SK-N-SH treated with all-trans-retinoic acid at 6 μM for 48 hours (cell line): ENCODE results near the gene ARSG.

Experiments used
- ATAC-seq: fragments of 200-7000 bp; cut with Tn5 transposase; 3 replicates; pipeline ENCODE4 v1.9.1; 2020; ENCODE audit warnings: mild to moderate bottlenecking, moderate library complexity
- ARNTL ChIP-seq: fragments of 450-650 bp; formaldehyde crosslinking; IDR thresholded peaks from 2 replicates; pipeline ENCODE4 v1.5.0; 2020; ENCODE audit warnings: low read depth, mild to moderate bottlenecking, moderate library complexity, borderline replicate concordance
- BACH2 ChIP-seq: fragments of 250-450 bp; sonication (Bioruptor Pico); IDR thresholded peaks from 2 replicates; pipeline ENCODE4 v1.9.0; 2021; ENCODE audit warnings: mild to moderate bottlenecking, borderline replicate concordance
- CSDC2 ChIP-seq: fragments of 250-450 bp; sonication (Bioruptor Pico); IDR thresholded peaks from 2 replicates; pipeline ENCODE4 v1.5.0; 2020; ENCODE audit warnings: mild to moderate bottlenecking, moderate library complexity
- ESRRG ChIP-seq: fragments of 250-450 bp; sonication (Bioruptor Pico); IDR thresholded peaks from 2 replicates; pipeline ENCODE4 v1.6.1; 2021; ENCODE audit warnings: mild to moderate bottlenecking
- OSR1 ChIP-seq: fragments of 250-450 bp; sonication (Bioruptor Pico); IDR thresholded peaks from 2 replicates; pipeline ENCODE4 v1.8.0; 2022; ENCODE audit warnings: moderate library complexity, mild to moderate bottlenecking, inconsistent platforms
- PPARA ChIP-seq: fragments of 250-450 bp; sonication (Bioruptor Pico); IDR thresholded peaks from 2 replicates; pipeline ENCODE4 v1.5.0; 2020; ENCODE audit warnings: mild to moderate bottlenecking, borderline replicate concordance
- RARB ChIP-seq: fragments of 250-450 bp; sonication (Bioruptor Pico); IDR thresholded peaks from 2 replicates; pipeline ENCODE4 v1.8.0; 2021; ENCODE audit warnings: mild to moderate bottlenecking, moderate library complexity
- SNAI2 ChIP-seq: fragments of 250-450 bp; sonication (Bioruptor Pico); IDR thresholded peaks from 2 replicates; pipeline ENCODE4 v1.5.0; 2020; ENCODE audit warnings: mild to moderate bottlenecking, moderate library complexity
- TCF4 ChIP-seq: fragments of 250-450 bp; sonication (Bioruptor Pico); IDR thresholded peaks from 2 replicates; pipeline ENCODE4 v1.8.0; 2021; ENCODE audit warnings: mild to moderate bottlenecking, moderate library complexity, borderline replicate concordance
- TSHZ2 ChIP-seq: fragments of 250-450 bp; sonication (Bioruptor Pico); IDR thresholded peaks from 2 replicates; pipeline ENCODE4 v1.5.0; 2020; ENCODE audit warnings: mild to moderate bottlenecking, moderate library complexity
- ZC3H10 ChIP-seq: fragments of 250-450 bp; sonication (Bioruptor Pico); IDR thresholded peaks from 2 replicates; pipeline ENCODE4 v1.5.1; 2021; ENCODE audit warnings: mild to moderate bottlenecking, moderate library complexity
- ZFP3 ChIP-seq: fragments of 250-450 bp; sonication (Bioruptor Pico); IDR thresholded peaks from 2 replicates; pipeline ENCODE4 v1.5.0; 2020; ENCODE audit warnings: mild to moderate bottlenecking, moderate library complexity
- ZFP30 ChIP-seq: fragments of 450-650 bp; formaldehyde crosslinking; IDR thresholded peaks from 2 replicates; pipeline ENCODE4 v1.5.0; 2022; ENCODE audit warnings: mild to moderate bottlenecking, moderate library complexity
- ZNF565 ChIP-seq: fragments of 450-650 bp; formaldehyde crosslinking; conservative IDR thresholded peaks from 2 replicates; pipeline ENCODE4 v1.5.0; 2020; ENCODE audit warnings: low read depth, mild to moderate bottlenecking, moderate library complexity
- ZNF8 ChIP-seq: fragments of 450-650 bp; formaldehyde crosslinking; IDR thresholded peaks from 2 replicates; pipeline ENCODE4 v1.5.0; 2020; ENCODE audit warnings: mild to moderate bottlenecking, moderate library complexity
- TF ChIP-seq, protein P1 (sequence below): fragments of 250-450 bp; sonication (Bioruptor Pico); IDR thresholded peaks from 2 replicates; pipeline ENCODE4 v1.5.1; 2021; ENCODE audit warnings: mild to moderate bottlenecking, moderate library complexity
- TF ChIP-seq, protein P2 (sequence below): fragments of 250-450 bp; sonication (Bioruptor Pico); IDR thresholded peaks from 2 replicates; pipeline ENCODE4 v1.8.0; 2020; ENCODE audit warnings: mild to moderate bottlenecking, moderate library complexity, borderline replicate concordance
- TF ChIP-seq, protein P3 (sequence below): fragments of 250-450 bp; sonication (Bioruptor Pico); IDR thresholded peaks from 2 replicates; pipeline ENCODE4 v1.5.1; 2020; ENCODE audit warnings: low read depth, mild to moderate bottlenecking, moderate library complexity

Gene ARSG

GRCh38 chr17:68461589-68461988 lies 170.3 kb downstream of the ARSG start:
- ATAC-seq: no peak
- TF ChIP-seq ZNF8 (CRISPR knock-in tag) (no peak), TCF4 (CRISPR knock-in tag) (no peak; the same call in 1 of the 2 replicates), TSHZ2 (CRISPR knock-in tag) (no peak), ZNF565 (no peak), ZC3H10 (CRISPR knock-in tag) (no peak), PPARA (CRISPR knock-in tag) (no peak), CSDC2 (CRISPR knock-in tag) (no peak), RARB (no peak), ARNTL (CRISPR knock-in tag) (no peak), ESRRG (CRISPR knock-in tag) (no peak), SNAI2 (CRISPR knock-in tag) (no peak), ZFP3 (CRISPR knock-in tag) (no peak)
- TF ChIP-seq, protein P1, sequence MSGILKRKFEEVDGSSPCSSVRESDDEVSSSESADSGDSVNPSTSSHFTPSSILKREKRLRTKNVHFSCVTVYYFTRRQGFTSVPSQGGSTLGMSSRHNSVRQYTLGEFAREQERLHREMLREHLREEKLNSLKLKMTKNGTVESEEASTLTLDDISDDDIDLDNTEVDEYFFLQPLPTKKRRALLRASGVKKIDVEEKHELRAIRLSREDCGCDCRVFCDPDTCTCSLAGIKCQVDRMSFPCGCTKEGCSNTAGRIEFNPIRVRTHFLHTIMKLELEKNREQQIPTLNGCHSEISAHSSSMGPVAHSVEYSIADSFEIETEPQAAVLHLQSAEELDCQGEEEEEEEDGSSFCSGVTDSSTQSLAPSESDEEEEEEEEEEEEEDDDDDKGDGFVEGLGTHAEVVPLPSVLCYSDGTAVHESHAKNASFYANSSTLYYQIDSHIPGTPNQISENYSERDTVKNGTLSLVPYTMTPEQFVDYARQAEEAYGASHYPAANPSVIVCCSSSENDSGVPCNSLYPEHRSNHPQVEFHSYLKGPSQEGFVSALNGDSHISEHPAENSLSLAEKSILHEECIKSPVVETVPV (CRISPR knock-in tag): no peak
- TF ChIP-seq, protein P2, sequence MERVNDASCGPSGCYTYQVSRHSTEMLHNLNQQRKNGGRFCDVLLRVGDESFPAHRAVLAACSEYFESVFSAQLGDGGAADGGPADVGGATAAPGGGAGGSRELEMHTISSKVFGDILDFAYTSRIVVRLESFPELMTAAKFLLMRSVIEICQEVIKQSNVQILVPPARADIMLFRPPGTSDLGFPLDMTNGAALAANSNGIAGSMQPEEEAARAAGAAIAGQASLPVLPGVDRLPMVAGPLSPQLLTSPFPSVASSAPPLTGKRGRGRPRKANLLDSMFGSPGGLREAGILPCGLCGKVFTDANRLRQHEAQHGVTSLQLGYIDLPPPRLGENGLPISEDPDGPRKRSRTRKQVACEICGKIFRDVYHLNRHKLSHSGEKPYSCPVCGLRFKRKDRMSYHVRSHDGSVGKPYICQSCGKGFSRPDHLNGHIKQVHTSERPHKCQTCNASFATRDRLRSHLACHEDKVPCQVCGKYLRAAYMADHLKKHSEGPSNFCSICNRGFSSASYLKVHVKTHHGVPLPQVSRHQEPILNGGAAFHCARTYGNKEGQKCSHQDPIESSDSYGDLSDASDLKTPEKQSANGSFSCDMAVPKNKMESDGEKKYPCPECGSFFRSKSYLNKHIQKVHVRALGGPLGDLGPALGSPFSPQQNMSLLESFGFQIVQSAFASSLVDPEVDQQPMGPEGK (CRISPR knock-in tag): no peak
- TF ChIP-seq, protein P3, sequence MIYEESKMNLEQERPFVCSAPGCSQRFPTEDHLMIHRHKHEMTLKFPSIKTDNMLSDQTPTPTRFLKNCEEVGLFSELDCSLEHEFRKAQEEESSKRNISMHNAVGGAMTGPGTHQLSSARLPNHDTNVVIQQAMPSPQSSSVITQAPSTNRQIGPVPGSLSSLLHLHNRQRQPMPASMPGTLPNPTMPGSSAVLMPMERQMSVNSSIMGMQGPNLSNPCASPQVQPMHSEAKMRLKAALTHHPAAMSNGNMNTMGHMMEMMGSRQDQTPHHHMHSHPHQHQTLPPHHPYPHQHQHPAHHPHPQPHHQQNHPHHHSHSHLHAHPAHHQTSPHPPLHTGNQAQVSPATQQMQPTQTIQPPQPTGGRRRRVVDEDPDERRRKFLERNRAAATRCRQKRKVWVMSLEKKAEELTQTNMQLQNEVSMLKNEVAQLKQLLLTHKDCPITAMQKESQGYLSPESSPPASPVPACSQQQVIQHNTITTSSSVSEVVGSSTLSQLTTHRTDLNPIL (CRISPR knock-in tag): no peak
- TF ChIP-seq, all 23 proteins: peak for 0

- peak; percentile 94 for ATAC-seq
- TF ChIP-seq ZC3H10 (CRISPR knock-in tag) (no peak), TSHZ2 (CRISPR knock-in tag) (no peak), OSR1 (CRISPR knock-in tag) (no peak), ZFP30 (CRISPR knock-in tag) (no peak), BACH2 (no peak)
- TF ChIP-seq, protein P3 (CRISPR knock-in tag): no peak
Observed at GRCh38 chr17:68462381-68463210, 171.3 kb downstream of the ARSG start.
